HFF-Myc (cell line): ENCODE measurements around the gene STMN1.

Experiments
- DNase-seq: peaks from one replicate; pipeline ENCODE4 v3.0.0-alpha.2; 2011; ENCODE audit warnings: low read depth; ENCODE audit errors: extremely low read depth
- H3K4me3 ChIP-seq: replicated peaks from 2 replicates; pipeline ENCODE4 v1.5.1; 2011; ENCODE audit warnings: low read depth, mild to moderate bottlenecking, control low read depth, low read length
- CTCF ChIP-seq: IDR thresholded peaks from 2 replicates; pipeline ENCODE4 v1.5.1; 2012; ENCODE audit warnings: mild to moderate bottlenecking, low read depth, low read length, control low read depth; ENCODE audit errors: missing control alignments

Gene STMN1

GRCh38 chr1:25871086-25871703 lies 35.0 kb downstream of the STMN1 start:
- no peak overlapping the region for H3K4me3 ChIP-seq
- TF ChIP-seq CTCF = no peak
- DNase-seq = no peak

- TF ChIP-seq CTCF = no peak
- no peak for DNase-seq
These were observed 35.6 kb downstream of the STMN1 start for GRCh38 chr1:25870614-25871013.

GRCh38 chr1:25869909-25870606 lies 36.2 kb downstream of the STMN1 start:
- DNase-seq = no peak
- TF ChIP-seq CTCF = no peak
- no peak overlapping the region for H3K4me3 ChIP-seq

More at GRCh38 chr1:25870614-25871013, 35.6 kb downstream of the STMN1 start:
- H3K4me3 ChIP-seq = no peak overlapping the region

- no peak overlapping the region for H3K4me3 ChIP-seq
- no peak for TF ChIP-seq CTCF
- DNase-seq = no peak
These were observed 38.8 kb downstream of the STMN1 start for GRCh38 chr1:25867210-25867991.

- no peak overlapping the region for H3K4me3 ChIP-seq
- DNase-seq = no peak
- TF ChIP-seq CTCF = no peak
These were observed 39.9 kb downstream of the STMN1 start for GRCh38 chr1:25866288-25866687.

GRCh38 chr1:25864434-25864833 lies 41.8 kb downstream of the STMN1 start:
- DNase-seq = no peak
- no peak overlapping the region for H3K4me3 ChIP-seq
- no peak for TF ChIP-seq CTCF
